Erythroblast (primary cell): ENCODE results near the gene HOXA7.

ENCODE experiments used
- GATA1 ChIP-seq: IDR thresholded peaks from 2 replicates; pipeline ENCODE4 v1.6.1; 2011; ENCODE audit warnings: low read depth, mild to moderate bottlenecking, control low read depth, low read length, moderate library complexity
- POLR2A ChIP-seq: IDR thresholded peaks from 2 replicates; pipeline ENCODE4 v1.6.1; 2011; ENCODE audit warnings: mild to moderate bottlenecking, low read length

DNA sequence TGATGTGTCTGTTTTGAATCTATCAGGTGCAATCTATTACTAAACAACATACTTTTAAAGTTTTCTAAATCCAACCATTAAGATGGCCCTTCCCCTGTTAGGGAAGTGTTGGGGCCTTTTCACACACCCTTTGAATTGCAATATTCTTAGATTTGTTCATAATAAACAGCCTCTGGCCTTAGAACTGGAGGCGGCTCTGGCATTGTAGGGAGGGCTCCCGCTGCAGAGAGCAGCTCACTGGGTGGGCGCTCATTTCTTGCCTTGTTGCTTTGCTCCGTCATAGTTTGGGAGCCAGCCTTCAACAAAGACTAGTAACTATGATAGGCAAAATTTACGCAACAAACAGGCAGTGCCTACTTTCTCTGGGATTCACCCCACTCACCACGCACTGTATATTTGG lies 21.9 kb upstream of the HOXA7 start:
- TF ChIP-seq POLR2A: no peak
- TF ChIP-seq GATA1: no peak
